ENCODE results near the gene MED13L.

DNA sequence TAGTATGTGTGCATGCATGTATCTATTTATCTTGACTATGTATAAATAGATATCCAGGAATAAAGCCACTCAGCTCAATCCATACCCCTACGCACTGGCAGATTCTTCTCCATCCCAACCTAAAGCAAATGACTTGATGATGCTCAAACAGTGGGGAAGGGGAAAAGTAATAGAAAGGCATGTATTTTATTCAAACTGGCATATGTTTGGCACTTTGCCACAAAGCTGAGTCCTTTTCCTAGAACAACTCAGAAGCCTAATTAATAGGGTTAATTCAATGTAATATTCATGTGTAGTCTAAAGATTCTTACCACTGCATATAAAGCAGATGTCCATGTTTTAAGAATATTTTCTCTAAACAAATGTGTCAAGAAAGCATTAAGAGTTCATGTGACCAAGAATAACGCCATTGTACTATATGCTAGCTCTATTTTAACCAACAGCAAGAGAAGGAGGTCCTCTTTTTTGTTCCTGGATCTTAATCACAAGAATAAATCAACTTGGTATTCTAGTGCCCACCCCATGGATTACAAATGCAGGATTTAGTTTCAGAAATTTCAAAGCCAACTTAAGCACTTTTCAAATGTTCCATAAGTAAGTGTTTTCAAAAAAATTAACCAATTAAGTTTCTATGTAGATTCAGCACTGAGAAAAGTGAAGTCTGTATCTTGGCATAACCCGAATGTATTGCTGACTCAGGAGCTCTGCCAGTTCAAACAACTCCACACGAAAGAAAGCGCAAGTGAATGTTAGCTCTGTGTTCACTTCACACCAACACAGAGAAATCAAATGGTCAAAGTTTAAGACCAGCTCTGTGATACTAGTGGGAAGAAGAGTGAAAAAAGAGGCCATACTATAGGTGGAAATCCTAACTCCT is 233.6 kb downstream of the MED13L start:
- TF ChIP-seq CHD2 (IDR thresholded peaks at IDR 0.05; ENCODE audit: low read length, partially characterized antibody), result no peak
- TF ChIP-seq RXRA (IDR thresholded peaks at IDR 0.05; ENCODE audit: borderline replicate concordance, low read depth), result no peak
- no peak for TF ChIP-seq GATA2 (CRISPR knock-in tag; IDR thresholded peaks at IDR 0.05)
- no peak for TF ChIP-seq NRF1 (IDR thresholded peaks at IDR 0.05; ENCODE audit: low read depth, low read length)
- TF ChIP-seq, protein P1, sequence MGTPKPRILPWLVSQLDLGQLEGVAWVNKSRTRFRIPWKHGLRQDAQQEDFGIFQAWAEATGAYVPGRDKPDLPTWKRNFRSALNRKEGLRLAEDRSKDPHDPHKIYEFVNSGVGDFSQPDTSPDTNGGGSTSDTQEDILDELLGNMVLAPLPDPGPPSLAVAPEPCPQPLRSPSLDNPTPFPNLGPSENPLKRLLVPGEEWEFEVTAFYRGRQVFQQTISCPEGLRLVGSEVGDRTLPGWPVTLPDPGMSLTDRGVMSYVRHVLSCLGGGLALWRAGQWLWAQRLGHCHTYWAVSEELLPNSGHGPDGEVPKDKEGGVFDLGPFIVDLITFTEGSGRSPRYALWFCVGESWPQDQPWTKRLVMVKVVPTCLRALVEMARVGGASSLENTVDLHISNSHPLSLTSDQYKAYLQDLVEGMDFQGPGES (IDR thresholded peaks at IDR 0.05; ENCODE audit: low read depth, low read length), result no peak
- TF ChIP-seq, protein P2, sequence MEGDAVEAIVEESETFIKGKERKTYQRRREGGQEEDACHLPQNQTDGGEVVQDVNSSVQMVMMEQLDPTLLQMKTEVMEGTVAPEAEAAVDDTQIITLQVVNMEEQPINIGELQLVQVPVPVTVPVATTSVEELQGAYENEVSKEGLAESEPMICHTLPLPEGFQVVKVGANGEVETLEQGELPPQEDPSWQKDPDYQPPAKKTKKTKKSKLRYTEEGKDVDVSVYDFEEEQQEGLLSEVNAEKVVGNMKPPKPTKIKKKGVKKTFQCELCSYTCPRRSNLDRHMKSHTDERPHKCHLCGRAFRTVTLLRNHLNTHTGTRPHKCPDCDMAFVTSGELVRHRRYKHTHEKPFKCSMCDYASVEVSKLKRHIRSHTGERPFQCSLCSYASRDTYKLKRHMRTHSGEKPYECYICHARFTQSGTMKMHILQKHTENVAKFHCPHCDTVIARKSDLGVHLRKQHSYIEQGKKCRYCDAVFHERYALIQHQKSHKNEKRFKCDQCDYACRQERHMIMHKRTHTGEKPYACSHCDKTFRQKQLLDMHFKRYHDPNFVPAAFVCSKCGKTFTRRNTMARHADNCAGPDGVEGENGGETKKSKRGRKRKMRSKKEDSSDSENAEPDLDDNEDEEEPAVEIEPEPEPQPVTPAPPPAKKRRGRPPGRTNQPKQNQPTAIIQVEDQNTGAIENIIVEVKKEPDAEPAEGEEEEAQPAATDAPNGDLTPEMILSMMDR (IDR thresholded peaks at IDR 0.05), result no peak
- TF ChIP-seq TCF12 (IDR thresholded peaks at IDR 0.05), result no peak
- TF ChIP-seq NFIC (IDR thresholded peaks at IDR 0.05; ENCODE audit: borderline replicate concordance), result peak; percentile 32; the same call in 1 of the 2 replicates
- no peak for TF ChIP-seq EP300 (IDR thresholded peaks at IDR 0.05; ENCODE audit: borderline replicate concordance in 1 of 2, low read depth in 1 of 2, low read length in 1 of 2)
- TF ChIP-seq, protein P3, sequence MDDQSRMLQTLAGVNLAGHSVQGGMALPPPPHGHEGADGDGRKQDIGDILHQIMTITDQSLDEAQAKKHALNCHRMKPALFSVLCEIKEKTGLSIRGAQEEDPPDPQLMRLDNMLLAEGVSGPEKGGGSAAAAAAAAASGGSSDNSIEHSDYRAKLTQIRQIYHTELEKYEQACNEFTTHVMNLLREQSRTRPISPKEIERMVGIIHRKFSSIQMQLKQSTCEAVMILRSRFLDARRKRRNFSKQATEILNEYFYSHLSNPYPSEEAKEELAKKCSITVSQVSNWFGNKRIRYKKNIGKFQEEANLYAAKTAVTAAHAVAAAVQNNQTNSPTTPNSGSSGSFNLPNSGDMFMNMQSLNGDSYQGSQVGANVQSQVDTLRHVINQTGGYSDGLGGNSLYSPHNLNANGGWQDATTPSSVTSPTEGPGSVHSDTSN (IDR thresholded peaks at IDR 0.05), result no peak

Measured in SK-N-SH (cell line).